ENCODE results near the gene TRIM41. TPM values are rescaled to one million over a fixed set of nuclear protein-coding genes. Genes with fewer than 3 reads are reported as not detected.
A peak's percentile ranks its signal among the peaks of the same experiment; 100 is the strongest.

TRIM41 gene
- total and polyA plus RNA-seq, 9 of the 15 experiments (the other 6 are each of a cell fraction or from before 2014, with no cell fraction given), result 1.8 to 47.6 (median 20.9) TPM

DNA sequence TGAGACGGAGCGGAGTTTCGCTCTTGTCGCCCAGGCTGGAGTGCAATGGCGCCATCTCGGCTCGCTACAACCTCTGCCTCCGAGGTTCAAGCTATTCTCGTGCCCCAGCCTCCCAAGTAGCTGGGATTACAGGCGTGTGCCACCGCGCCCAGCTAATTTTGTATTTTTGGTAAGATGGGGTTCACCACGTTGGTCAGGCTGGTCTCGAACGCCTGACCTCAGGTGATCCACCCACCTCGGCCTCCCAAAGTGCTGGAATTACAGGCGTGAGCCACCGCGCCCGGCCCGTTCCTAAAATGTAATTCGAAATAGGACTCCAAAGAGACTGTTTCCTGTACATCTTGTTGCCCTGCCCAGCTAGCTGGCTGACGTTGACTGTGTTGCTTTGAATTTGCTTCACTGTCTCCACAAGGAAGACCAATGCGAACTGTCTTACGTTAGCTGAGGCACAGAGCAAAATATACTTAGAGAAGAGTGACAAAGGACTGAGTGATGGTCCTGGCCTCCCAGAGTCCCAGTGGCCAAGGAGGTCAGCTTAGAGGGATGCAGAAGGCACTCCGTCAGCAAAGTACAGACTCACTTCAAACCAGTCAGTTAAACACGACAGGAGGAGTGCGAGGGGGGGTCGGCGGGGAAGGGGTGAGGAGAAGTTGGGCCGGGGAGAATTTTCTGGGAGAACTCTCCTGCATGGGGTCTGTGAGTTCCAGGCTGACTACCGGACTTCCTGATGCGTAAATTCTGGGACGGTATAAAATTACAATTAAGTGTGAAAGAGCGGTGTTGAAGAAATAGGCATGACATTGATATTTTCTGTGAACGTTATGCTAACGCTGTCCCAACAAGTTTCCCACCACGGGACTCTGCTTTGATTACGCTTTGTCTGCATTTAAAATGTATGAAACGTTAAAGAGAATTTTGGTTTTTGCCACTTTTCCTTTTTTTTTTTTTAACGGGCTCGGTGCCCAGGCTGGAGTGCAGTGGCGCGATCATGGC is 6.8 kb upstream of the TRIM41 start (continued):
- no peak for TF ChIP-seq ZBTB1 (CRISPR knock-in tag; IDR thresholded peaks at IDR 0.05; ENCODE audit: borderline replicate concordance, low read depth)
- peak; percentile 31; the same call in 1 of the 2 replicates for TF ChIP-seq ZBTB12 (CRISPR knock-in tag; IDR thresholded peaks at IDR 0.05)
- TF ChIP-seq, protein P1, sequence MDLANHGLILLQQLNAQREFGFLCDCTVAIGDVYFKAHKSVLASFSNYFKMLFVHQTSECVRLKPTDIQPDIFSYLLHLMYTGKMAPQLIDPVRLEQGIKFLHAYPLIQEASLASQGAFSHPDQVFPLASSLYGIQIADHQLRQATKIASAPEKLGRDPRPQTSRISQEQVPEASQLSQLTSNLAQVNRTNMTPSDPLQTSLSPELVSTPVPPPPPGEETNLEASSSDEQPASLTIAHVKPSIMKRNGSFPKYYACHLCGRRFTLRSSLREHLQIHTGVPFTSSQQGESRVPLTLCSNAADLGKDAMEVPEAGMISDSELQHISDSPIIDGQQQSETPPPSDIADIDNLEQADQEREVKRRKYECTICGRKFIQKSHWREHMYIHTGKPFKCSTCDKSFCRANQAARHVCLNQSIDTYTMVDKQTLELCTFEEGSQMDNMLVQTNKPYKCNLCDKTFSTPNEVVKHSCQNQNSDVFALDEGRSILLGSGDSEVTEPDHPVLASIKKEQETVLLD (IDR thresholded peaks at IDR 0.05), result no peak
- TF ChIP-seq POU5F1 (IDR thresholded peaks at IDR 0.05; ENCODE audit: borderline replicate concordance, low read depth, low read length, partially characterized antibody), result no peak
- TF ChIP-seq ZC3H11A (IDR thresholded peaks at IDR 0.05; ENCODE audit: low read depth, low read length), result no peak
- TF ChIP-seq FOXA3 (CRISPR knock-in tag; conservative IDR thresholded peaks at IDR 0.05 in 1 of 2, IDR thresholded peaks at IDR 0.05 in 1 of 2), result no peak
- TF ChIP-seq ARHGAP35 (IDR thresholded peaks at IDR 0.05; ENCODE audit: partially characterized antibody), result no peak
- TF ChIP-seq PRPF4 (IDR thresholded peaks at IDR 0.05; ENCODE audit: insufficient read depth, low read depth, low read length, poor library complexity, severe bottlenecking), result no peak
- TF ChIP-seq ZNF644 (tag; IDR thresholded peaks at IDR 0.05; ENCODE audit: low read depth), result no peak
- peak; percentile 9 to 32; a peak in 2 of 4 replicates for TF ChIP-seq MAZ (CRISPR knock-in tag; conservative IDR thresholded peaks at IDR 0.05 in 1 of 2, IDR thresholded peaks at IDR 0.05 in 1 of 2)
- no peak for TF ChIP-seq MIER1 (IDR thresholded peaks at IDR 0.05; ENCODE audit: low read depth)
- TF ChIP-seq MTA1 (IDR thresholded peaks at IDR 0.05; ENCODE audit: borderline replicate concordance), result no peak
- no peak for TF ChIP-seq HDAC3 (IDR thresholded peaks at IDR 0.05; ENCODE audit: borderline replicate concordance, partially characterized antibody)
- TF ChIP-seq, protein P2, sequence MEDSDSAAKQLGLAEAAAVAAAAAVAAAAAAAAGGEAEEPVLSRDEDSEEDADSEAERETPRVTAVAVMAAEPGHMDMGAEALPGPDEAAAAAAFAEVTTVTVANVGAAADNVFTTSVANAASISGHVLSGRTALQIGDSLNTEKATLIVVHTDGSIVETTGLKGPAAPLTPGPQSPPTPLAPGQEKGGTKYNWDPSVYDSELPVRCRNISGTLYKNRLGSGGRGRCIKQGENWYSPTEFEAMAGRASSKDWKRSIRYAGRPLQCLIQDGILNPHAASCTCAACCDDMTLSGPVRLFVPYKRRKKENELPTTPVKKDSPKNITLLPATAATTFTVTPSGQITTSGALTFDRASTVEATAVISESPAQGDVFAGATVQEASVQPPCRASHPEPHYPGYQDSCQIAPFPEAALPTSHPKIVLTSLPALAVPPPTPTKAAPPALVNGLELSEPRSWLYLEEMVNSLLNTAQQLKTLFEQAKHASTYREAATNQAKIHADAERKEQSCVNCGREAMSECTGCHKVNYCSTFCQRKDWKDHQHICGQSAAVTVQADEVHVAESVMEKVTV (CRISPR knock-in tag; IDR thresholded peaks at IDR 0.05), result no peak
- no peak for TF ChIP-seq HNRNPUL1 (IDR thresholded peaks at IDR 0.05; ENCODE audit: low read length)
- TF ChIP-seq TSC22D4 (tag; IDR thresholded peaks at IDR 0.05), result no peak
- 0 out of 2 replicates have a peak, but pooled peaks have one; percentile 32 for TF ChIP-seq ZSCAN29 (IDR thresholded peaks at IDR 0.05)
- no peak for TF ChIP-seq ARID3B (CRISPR knock-in tag; IDR thresholded peaks at IDR 0.05; ENCODE audit: borderline replicate concordance)
- peak; percentile 51; the same call in 1 of the 2 replicates for TF ChIP-seq TARDBP (IDR thresholded peaks at IDR 0.05)
- TF ChIP-seq ZFP30 (CRISPR knock-in tag; IDR thresholded peaks at IDR 0.05; ENCODE audit: borderline replicate concordance), result no peak
- TF ChIP-seq MCM5 (IDR thresholded peaks at IDR 0.05; ENCODE audit: low read depth), result no peak
- no peak for TF ChIP-seq NUFIP1 (IDR thresholded peaks at IDR 0.05; ENCODE audit: partially characterized antibody)

Data from K562 (cell line).